Heart left ventricle (tissue), 16 donors: ENCODE data around the gene SEL1L2. TPM values are rescaled to one million over a fixed set of nuclear protein-coding genes. Genes with fewer than 3 reads are reported as not detected.

ENCODE experiments used
- ATAC-seq, 4 donors: fragments of 200-7000 bp; cut with Tn5 transposase; one replicate each; pipeline ENCODE4 v1.9.1; 2020 to 2022; ENCODE audit warnings: moderate library complexity in 4 of 4, mild to moderate bottlenecking in 3 of 4, moderate number of reproducible peaks in 1 of 4
- DNase-seq, 5 donors: peaks; one replicate each; pipeline ENCODE4 v3.0.0-alpha.2; 2020
- H3K27ac ChIP-seq, 12 donors: fragments of 200-600 bp; sonication (generic) in 4 of 12; one replicate each; pipeline versions ENCODE4 v1.5.0 to v1.8.0; 2016 to 2022; ENCODE audit warnings: mild to moderate bottlenecking in 2 of 12
- H3K27me3 ChIP-seq, 9 donors: fragments of 200-600 bp; sonication (generic) in 2 of 9; one replicate each; pipeline versions ENCODE4 v1.5.1 to v1.8.0; 2016 to 2022; ENCODE audit warnings: mild to moderate bottlenecking in 3 of 9
- H3K36me3 ChIP-seq, 9 donors: fragments of 200-600 bp; sonication (generic) in 2 of 9; one replicate each; pipeline versions ENCODE4 v1.5.0 to v1.8.0; 2018 to 2022; ENCODE audit warnings: mild to moderate bottlenecking in 2 of 9
- H3K4me1 ChIP-seq, 12 donors: fragments of 200-600 bp; sonication (generic) in 4 of 12; one replicate each; pipeline versions ENCODE4 v1.5.0 to v1.8.0; 2016 to 2022; ENCODE audit warnings: mild to moderate bottlenecking in 3 of 12
- H3K4me3 ChIP-seq, 12 donors: fragments of 200-600 bp; sonication (generic) in 4 of 12; one replicate each; pipeline versions ENCODE4 v1.5.0 to v1.8.0; 2017 to 2022; ENCODE audit warnings: mild to moderate bottlenecking in 9 of 12, moderate library complexity in 4 of 12
- H3K9me3 ChIP-seq, 12 donors: fragments of 200-600 bp; sonication (generic) in 4 of 12; one replicate each; pipeline versions ENCODE4 v1.5.0 to v1.8.0; 2016 to 2022; ENCODE audit warnings: mild to moderate bottlenecking in 1 of 12
- POLR2A ChIP-seq, 2 donors: fragments of 450-650 bp; IDR thresholded peaks; one replicate each; pipeline ENCODE4 v1.6.1; 2017; ENCODE audit warnings: antibody characterized with exemption in 2 of 2, mild to moderate bottlenecking in 2 of 2, moderate library complexity in 2 of 2
- WGBS, 4 donors: extraction: QIAGEN DNeasy Blood & Tissue Kit in 2 of 4; methylation state at CpG; one replicate each; pipeline versions ENCODE4 v1.1.5 to v1.1.7; 2013 to 2018; 5-methylcytosine and 5-hydroxymethylcytosine counted together
- intact Hi-C, 10 donors: fragments of 100-400 bp; cut with DNase I; formaldehyde crosslinking; loops; one replicate each; pipeline versions ENCODE4 v1.11.1 to v1.14.2; 2022
- polyA plus RNA-seq, 2 donors: library from polyadenylated mRNA; stranded (reverse); fragments of 200-250 nt; gene quantifications; one replicate each; pipeline ENCODE4 v1.2.3, GENCODE V29; 2013
- total RNA-seq, 9 donors: library from RNA; depleted of rRNA in 2 of 9; stranded (reverse); fragments of >200 nt in 2 of 9; fragmentation: NEBNext Ultra II Directional in 3 of 9; extraction: Animal tissue kit (Norgen Biotek cat#: 25700) in 3 of 9; gene quantifications; one replicate each; pipeline versions ENCODE4 v1.1.0 to v1.2.4, GENCODE V29; 2016 to 2023
- TF ChIP-seq, protein P1 (sequence below), 12 donors: fragments of 200-600 bp; sonication (generic) in 4 of 12; IDR thresholded peaks; one replicate each; pipeline versions ENCODE4 v1.5.0 to v1.8.0; 2018 to 2022; ENCODE audit warnings: antibody characterized with exemption in 12 of 12, mild to moderate bottlenecking in 5 of 12
- donor health status: ischemic (EF 13 %, LVEDD 7.1; RV severe dilation, severe dysfunction).
- donor health status: healthy with polysubstance abuse.
- donor health status: DM: no; HTN: yes; CAD: no.
- donor health status: DM: no; HTN: no; CAD: no.
- donor health status: ischemic (EF 25% LVEDD 6.9; RV normal size, moderate dysfunction).
- donor health status: ischemic (EF 25% LVEDD 5.7; RV mildly dilated, moderate dysfunction).
- donor health status: healthy.
- donor health status: DM: yes; HTN: yes; CAD: no.
- donor health status: ischemic (EF 35%, LVEDD 5.7; RV mildly dilated, moderate dysfunction).
- donor health status: nonischemic (EF 11% LVEDD 7.7; RV severe dilation, severe dysfunction).
- donor health status: DM: yes; HTN: yes; CAD: no.
- donor health status: PGD.
- donor health status: ischemic (EF 29% LVEDD 5.4; RV normal size, mild dysfunction).
- donor health status: nonischemic (EF 23%, LVEDD 6.1; RV moderate dilation, normal function).

SEL1L2 gene
- total and polyA plus RNA-seq, 11 donors = 0.59 to 10.5 (median 2.5) TPM; not detected in 1

DNA sequence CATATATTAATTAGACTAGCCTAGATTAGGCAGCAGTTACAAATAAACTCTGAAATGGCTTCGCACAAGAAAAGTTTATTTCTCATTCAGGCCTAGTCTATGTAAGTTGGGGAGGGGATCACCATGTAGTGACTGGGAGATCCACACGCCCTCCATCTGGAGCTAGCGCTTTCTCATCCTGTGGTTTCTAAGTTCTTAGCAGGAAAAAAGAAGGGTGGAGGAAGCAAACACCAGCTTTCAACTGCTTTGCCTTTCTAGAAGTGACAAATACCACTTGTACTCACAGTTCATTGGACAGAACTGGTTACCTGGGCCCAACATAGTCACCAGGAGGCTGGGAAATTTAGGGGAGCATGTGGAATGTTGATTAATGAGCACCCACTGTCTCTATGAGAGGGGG lies 158.9 kb downstream of the SEL1L2 start:
- 85 to 90% (median 87%) methylated on average over 3 of the region's 3 CpGs for WGBS, 4 donors
- no peak for ATAC-seq
- Histone ChIP-seq H3K4me3 (no peak overlapping the region), H3K27ac (no peak overlapping the region), H3K27me3 (no peaks in the 10 kb centered on the region), H3K4me1 (no peaks in the 10 kb centered on the region), H3K36me3 (no peaks in the 10 kb centered on the region), H3K9me3 (peaks cover 0 to 7% (median 0%) of the 10 kb centered on the region in 12 donors)
- TF ChIP-seq POLR2A (IDR thresholded peaks at IDR 0.05) = no peak
- TF ChIP-seq, protein P1, sequence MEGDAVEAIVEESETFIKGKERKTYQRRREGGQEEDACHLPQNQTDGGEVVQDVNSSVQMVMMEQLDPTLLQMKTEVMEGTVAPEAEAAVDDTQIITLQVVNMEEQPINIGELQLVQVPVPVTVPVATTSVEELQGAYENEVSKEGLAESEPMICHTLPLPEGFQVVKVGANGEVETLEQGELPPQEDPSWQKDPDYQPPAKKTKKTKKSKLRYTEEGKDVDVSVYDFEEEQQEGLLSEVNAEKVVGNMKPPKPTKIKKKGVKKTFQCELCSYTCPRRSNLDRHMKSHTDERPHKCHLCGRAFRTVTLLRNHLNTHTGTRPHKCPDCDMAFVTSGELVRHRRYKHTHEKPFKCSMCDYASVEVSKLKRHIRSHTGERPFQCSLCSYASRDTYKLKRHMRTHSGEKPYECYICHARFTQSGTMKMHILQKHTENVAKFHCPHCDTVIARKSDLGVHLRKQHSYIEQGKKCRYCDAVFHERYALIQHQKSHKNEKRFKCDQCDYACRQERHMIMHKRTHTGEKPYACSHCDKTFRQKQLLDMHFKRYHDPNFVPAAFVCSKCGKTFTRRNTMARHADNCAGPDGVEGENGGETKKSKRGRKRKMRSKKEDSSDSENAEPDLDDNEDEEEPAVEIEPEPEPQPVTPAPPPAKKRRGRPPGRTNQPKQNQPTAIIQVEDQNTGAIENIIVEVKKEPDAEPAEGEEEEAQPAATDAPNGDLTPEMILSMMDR (IDR thresholded peaks at IDR 0.05) = no peak
- no peak for DNase-seq
- intact Hi-C loops = loop anchor here in 2 of 10 donors (10.0 kb wide), 2 partner anchors 53 to 113 kb away; no protein-coding TSS in a partner anchor

DNA sequence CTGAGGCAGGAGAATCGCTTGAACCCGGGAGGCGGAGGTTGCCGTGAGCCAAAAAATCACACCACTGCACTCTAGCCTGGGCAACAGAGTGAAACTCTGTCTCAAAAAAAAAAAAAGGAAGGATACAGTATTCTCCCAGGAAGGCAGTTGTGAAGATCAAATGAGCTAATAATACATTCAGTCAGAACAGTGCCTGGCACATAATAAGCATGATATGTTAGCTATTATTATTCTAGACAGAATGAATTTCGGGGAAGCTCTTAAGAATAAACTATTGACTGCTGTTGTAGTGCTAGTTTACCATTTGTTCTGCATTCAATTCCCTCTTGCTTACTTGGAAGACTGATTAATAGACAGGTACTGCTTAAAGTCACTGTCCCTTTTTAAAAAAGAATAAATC lies 164.9 kb downstream of the SEL1L2 start:
- ATAC-seq (peak; percentile 47 to 73 (median 50)), DNase-seq (no peak)
- 76 to 85% (median 81%) methylated on average over 4 to 5 of the region's 5 CpGs for WGBS, 4 donors
- Histone ChIP-seq H3K4me3 (no peak overlapping the region), H3K27me3 (no peaks in the 10 kb centered on the region), H3K4me1 (peaks cover 0 to 6% (median 0%) of the 10 kb centered on the region in 12 donors), H3K9me3 (peaks cover 0 to 10% (median 0%) of the 10 kb centered on the region in 12 donors), H3K27ac (no peak overlapping the region), H3K36me3 (no peaks in the 10 kb centered on the region)
- intact Hi-C loops = loop anchor here in 3 of 10 donors (10.0 kb wide), 2 partner anchors 119 to 129 kb away; no protein-coding TSS in a partner anchor
- TF ChIP-seq POLR2A (IDR thresholded peaks at IDR 0.05) = no peak
- TF ChIP-seq, protein P1 (IDR thresholded peaks at IDR 0.05) = no peak

DNA sequence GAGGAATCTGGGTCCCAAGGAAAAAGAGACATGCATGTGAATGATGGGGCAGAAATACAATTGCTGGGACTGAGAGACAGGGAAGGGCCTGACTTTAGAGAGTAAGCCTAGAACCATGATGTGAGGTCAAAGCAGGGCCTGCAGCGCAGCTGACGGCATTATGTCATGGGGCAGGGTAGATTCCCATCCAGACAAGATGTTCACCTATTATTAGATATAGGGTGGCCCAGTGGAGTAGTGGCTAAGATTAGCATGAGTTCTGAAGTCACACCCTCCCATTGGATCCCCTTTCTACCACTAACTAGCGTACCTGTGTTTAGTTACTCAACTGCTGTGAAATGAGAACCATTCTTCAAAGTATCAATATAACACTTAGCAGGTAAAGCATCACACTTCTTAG lies 166.0 kb downstream of the SEL1L2 start:
- DNase-seq (no peak), ATAC-seq (no peak)
- peaks cover 0 to 10% (median 0%) of the 10 kb centered on the region in 12 donors for H3K9me3 ChIP-seq
- H3K4me3 ChIP-seq = no peak overlapping the region
- H3K36me3 ChIP-seq = peaks cover 0 to under 1% (median 0%) of the 10 kb centered on the region in 9 donors
- no peak overlapping the region for H3K27ac ChIP-seq
- H3K4me1 ChIP-seq = peaks cover 0 to 6% (median 0%) of the 10 kb centered on the region in 12 donors
- 92 to 96% (median 96%) methylated on average over 3 of the region's 3 CpGs for WGBS, 4 donors
- intact Hi-C loops = loop anchor here in 5 of 10 donors (5.0 to 10.0 kb wide), 5 partner anchors 120 to 233 kb away; no protein-coding TSS in a partner anchor
- H3K27me3 ChIP-seq = no peaks in the 10 kb centered on the region
- TF ChIP-seq POLR2A (IDR thresholded peaks at IDR 0.05) = no peak
- TF ChIP-seq, protein P1 (IDR thresholded peaks at IDR 0.05) = no peak

DNA sequence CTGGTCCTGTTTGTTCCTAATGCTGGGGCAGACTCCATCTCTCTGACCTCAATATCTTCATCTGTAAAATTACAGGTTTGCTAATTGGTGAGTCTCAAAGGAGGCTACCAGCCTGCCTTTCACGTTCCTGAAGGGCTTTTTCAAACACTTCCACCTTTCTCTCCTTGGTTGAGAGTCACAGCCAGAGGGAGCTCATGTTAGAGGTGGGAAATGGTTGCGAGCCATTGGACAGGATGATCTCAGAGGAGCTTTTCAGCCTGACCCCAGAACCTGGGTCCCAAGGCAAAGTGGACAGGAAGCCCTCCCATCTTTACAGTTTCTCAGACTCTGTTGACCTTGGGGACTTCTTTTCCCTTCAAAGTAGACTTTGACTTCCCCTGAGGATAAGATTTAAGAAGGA lies 168.0 kb downstream of the SEL1L2 start:
- WGBS, 4 donors = 52 to 75% (median 58%) methylated on average over 2 of the region's 2 CpGs
- H3K9me3 ChIP-seq = peaks cover 0 to 10% (median 0%) of the 10 kb centered on the region in 12 donors
- TF ChIP-seq, protein P1 (IDR thresholded peaks at IDR 0.05) = no peak
- TF ChIP-seq POLR2A (IDR thresholded peaks at IDR 0.05) = no peak

More for the DNA sequence above, 168.0 kb downstream of the SEL1L2 start:
- Histone ChIP-seq H3K27ac (no peak overlapping the region), H3K36me3 (peaks cover 0 to 21% (median 14%) of the 10 kb centered on the region in 9 donors), H3K27me3 (no peaks in the 10 kb centered on the region), H3K4me3 (no peak overlapping the region), H3K4me1 (peaks cover 0 to 6% (median 0%) of the 10 kb centered on the region in 12 donors)
- DNase-seq (no peak), ATAC-seq (no peak)
- intact Hi-C loops = loop anchor here in 6 of 10 donors (2.0 to 10.0 kb wide), 6 partner anchors 122 to 235 kb away; no protein-coding TSS in a partner anchor
